Diencephalon (tissue), 1 donor: ENCODE measurements around the gene CLEC20A. TPM values are rescaled to one million over a fixed set of nuclear protein-coding genes. Genes with fewer than 3 reads are reported as not detected.

Experiments used
- small RNA-seq: library from RNA; depleted of rRNA; stranded (forward); fragments of <200 nt; gene quantifications from one replicate; pipeline ENCODE3, GENCODE V24; 2014
- total RNA-seq: library from RNA; depleted of rRNA; stranded (reverse); fragments of >200 nt; gene quantifications from one replicate; pipeline ENCODE4 v1.2.3, GENCODE V29; 2014

The CLEC20A gene
- not detected for total RNA-seq

GRCh38 chr1:178496410-178497135 is at the start of gene CLEC20A:
TSS of gene CLEC20A (minus strand) at chr1:178496964. CDS start at chr1:178496939, 25 bp downstream.

GRCh38 chr1:178512566-178513277 is 16.0 kb upstream of the CLEC20A start, which contains the start of gene TEX35:
TSS of gene TEX35 (plus strand) at chr1:178513109. CDS start at chr1:178513189, 80 bp downstream.

Small RNAs within 50 kb of the gene (small RNA-seq; reads per million reads assigned to genes)
- gene RF00017, result not detected

Other genes with a start within 250 kb of the CLEC20A start
- not detected for gene TEX35, start 16.1 kb upstream of the CLEC20A start, total RNA-seq
- gene RALGPS2, start 228.3 kb upstream of the CLEC20A start, total RNA-seq, result 67.8 TPM